Transverse colon (tissue), 4 donors: ENCODE results near the gene CBLL2.

Experiments used
- POLR2A ChIP-seq: fragments of 450-650 bp; IDR thresholded peaks from one replicate; pipeline ENCODE4 v1.6.1; 2016; ENCODE audit warnings: antibody characterized with exemption, mild to moderate bottlenecking, moderate library complexity
- POLR2AphosphoS5 ChIP-seq, 3 donors: sonication (generic); formaldehyde crosslinking; IDR thresholded peaks; one replicate each; pipeline ENCODE4 v1.6.1; 2016; ENCODE audit warnings: antibody characterized with exemption in 3 of 3
- TF ChIP-seq, protein P1 (sequence below), 5 experiments: fragments of 200-600 bp in 3 of 5; fragments of 450-650 bp in 2 of 5; sonication (generic) in 3 of 5; IDR thresholded peaks; 1 replicate in 2 of 5; 2 replicates in 3 of 5; pipeline ENCODE4 v1.5.1; 2016 to 2017; ENCODE audit warnings: antibody characterized with exemption in 5 of 5, inconsistent platforms in 3 of 5, mild to moderate bottlenecking in 2 of 5, moderate library complexity in 1 of 5

DNA sequence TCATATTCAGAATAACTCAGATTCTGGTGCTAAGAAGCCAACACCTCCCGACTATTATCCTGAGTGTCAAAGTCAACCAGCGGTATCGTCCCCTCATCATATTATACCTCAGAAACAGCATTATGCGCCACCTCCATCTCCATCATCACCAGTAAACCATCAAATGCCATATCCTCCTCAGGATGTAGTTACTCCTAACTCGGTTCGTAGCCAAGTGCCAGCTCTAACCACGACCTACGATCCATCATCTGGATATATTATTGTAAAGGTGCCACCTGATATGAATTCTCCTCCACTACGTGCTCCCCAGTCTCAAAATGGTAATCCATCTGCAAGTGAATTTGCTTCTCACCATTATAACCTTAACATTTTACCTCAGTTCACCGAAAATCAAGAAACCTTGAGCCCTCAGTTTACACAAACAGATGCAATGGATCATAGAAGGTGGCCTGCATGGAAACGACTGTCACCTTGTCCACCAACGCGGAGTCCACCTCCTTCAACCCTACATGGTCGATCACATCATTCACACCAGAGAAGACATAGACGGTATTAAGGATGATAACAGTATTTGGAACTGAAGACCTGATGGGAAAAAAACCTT lies 1.1 kb downstream of the CBLL2 start:
- TF ChIP-seq POLR2A (no peak), POLR2AphosphoS5 (IDR thresholded peaks at IDR 0.05) (no peak)
- TF ChIP-seq, protein P1, sequence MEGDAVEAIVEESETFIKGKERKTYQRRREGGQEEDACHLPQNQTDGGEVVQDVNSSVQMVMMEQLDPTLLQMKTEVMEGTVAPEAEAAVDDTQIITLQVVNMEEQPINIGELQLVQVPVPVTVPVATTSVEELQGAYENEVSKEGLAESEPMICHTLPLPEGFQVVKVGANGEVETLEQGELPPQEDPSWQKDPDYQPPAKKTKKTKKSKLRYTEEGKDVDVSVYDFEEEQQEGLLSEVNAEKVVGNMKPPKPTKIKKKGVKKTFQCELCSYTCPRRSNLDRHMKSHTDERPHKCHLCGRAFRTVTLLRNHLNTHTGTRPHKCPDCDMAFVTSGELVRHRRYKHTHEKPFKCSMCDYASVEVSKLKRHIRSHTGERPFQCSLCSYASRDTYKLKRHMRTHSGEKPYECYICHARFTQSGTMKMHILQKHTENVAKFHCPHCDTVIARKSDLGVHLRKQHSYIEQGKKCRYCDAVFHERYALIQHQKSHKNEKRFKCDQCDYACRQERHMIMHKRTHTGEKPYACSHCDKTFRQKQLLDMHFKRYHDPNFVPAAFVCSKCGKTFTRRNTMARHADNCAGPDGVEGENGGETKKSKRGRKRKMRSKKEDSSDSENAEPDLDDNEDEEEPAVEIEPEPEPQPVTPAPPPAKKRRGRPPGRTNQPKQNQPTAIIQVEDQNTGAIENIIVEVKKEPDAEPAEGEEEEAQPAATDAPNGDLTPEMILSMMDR (IDR thresholded peaks at IDR 0.05): no peak
